ENCODE results near the gene DIP2C.
"Not testable (repeated sequence)": the region's sequence is repeated elsewhere in the genome, so short reads cannot be mapped to it uniquely, and the experiment has no call there.

Gene DIP2C

GRCh38 chr10:517872-518475 is 171.5 kb downstream of the DIP2C start:
- no peak for DNase-seq (ENCODE audit: low read depth, low spot score)

GRCh38 chr10:517241-517830 is 172.1 kb downstream of the DIP2C start:
- DNase-seq (ENCODE audit: low read depth, low spot score), result no peak

GRCh38 chr10:516764-517163 is 172.7 kb downstream of the DIP2C start:
- DNase-seq (ENCODE audit: low read depth, low spot score), result no peak

- no peak for DNase-seq (ENCODE audit: low read depth, low spot score)
Observed at GRCh38 chr10:515674-516073, 173.8 kb downstream of the DIP2C start.

GRCh38 chr10:514137-514671 is 175.3 kb downstream of the DIP2C start:
- no peak for DNase-seq (ENCODE audit: low read depth, low spot score)

GRCh38 chr10:513393-513792 is 176.1 kb downstream of the DIP2C start:
- no peak for DNase-seq (ENCODE audit: low read depth, low spot score)

GRCh38 chr10:512661-513060 is 176.8 kb downstream of the DIP2C start:
- DNase-seq (ENCODE audit: low read depth, low spot score), result not testable (repeated sequence)

- DNase-seq (ENCODE audit: low read depth, low spot score), result no peak
Observed at GRCh38 chr10:511849-512191, 177.6 kb downstream of the DIP2C start.

GRCh38 chr10:511101-511848 is 178.2 kb downstream of the DIP2C start:
- DNase-seq (ENCODE audit: low read depth, low spot score), result peak; percentile 71

GRCh38 chr10:510415-510881 is 179.0 kb downstream of the DIP2C start:
- DNase-seq (ENCODE audit: low read depth, low spot score), result no peak

- DNase-seq (ENCODE audit: low read depth, low spot score), result no peak
Observed at GRCh38 chr10:509361-510102, 179.9 kb downstream of the DIP2C start.

- DNase-seq (ENCODE audit: low read depth, low spot score), result no peak
Observed at GRCh38 chr10:508726-509125, 180.7 kb downstream of the DIP2C start.

GRCh38 chr10:507908-508444 is 181.5 kb downstream of the DIP2C start:
- DNase-seq (ENCODE audit: low read depth, low spot score), result no peak

- no peak for DNase-seq (ENCODE audit: low read depth, low spot score)
Observed at GRCh38 chr10:507355-507699, 182.1 kb downstream of the DIP2C start.

- no peak for DNase-seq (ENCODE audit: low read depth, low spot score)
Observed at GRCh38 chr10:506451-507354, 182.8 kb downstream of the DIP2C start.

- DNase-seq (ENCODE audit: low read depth, low spot score), result no peak
Observed at GRCh38 chr10:505419-505818, 184.0 kb downstream of the DIP2C start.

- no peak for DNase-seq (ENCODE audit: low read depth, low spot score)
Observed at GRCh38 chr10:504806-505205, 184.7 kb downstream of the DIP2C start.

GRCh38 chr10:504121-504611 is 185.3 kb downstream of the DIP2C start:
- no peak for DNase-seq (ENCODE audit: low read depth, low spot score)

- DNase-seq (ENCODE audit: low read depth, low spot score), result no peak
Observed at GRCh38 chr10:501596-501995, 187.9 kb downstream of the DIP2C start.

GRCh38 chr10:500876-501275 is 188.6 kb downstream of the DIP2C start:
- no peak for DNase-seq (ENCODE audit: low read depth, low spot score)

- DNase-seq (ENCODE audit: low read depth, low spot score), result no peak
Observed at GRCh38 chr10:499991-500390, 189.5 kb downstream of the DIP2C start.
